BLaER1 treated with 17β-estradiol and CSF1 and Interleukin-3, amounts not matched to agents 10 nM and 100 nM (cell line): ENCODE measurements around the gene CELSR1.

ENCODE experiments used
- H3K27ac ChIP-seq, 11 experiments: shearing (Covaris generic); formaldehyde crosslinking; 2 replicates each; pipeline ENCODE4 v1.8.1; 2022
- H3K27me3 ChIP-seq, 11 experiments: shearing (Covaris generic); formaldehyde crosslinking; 2 replicates each; pipeline ENCODE4 v1.8.1; 2022
- H3K36me3 ChIP-seq, 11 experiments: shearing (Covaris generic); formaldehyde crosslinking; 2 replicates each; pipeline ENCODE4 v1.8.1; 2022
- H3K4me1 ChIP-seq, 10 experiments: shearing (Covaris generic); formaldehyde crosslinking; 2 replicates each; pipeline ENCODE4 v1.8.1; 2022
- H3K4me2 ChIP-seq, 11 experiments: shearing (Covaris generic); formaldehyde crosslinking; 2 replicates each; pipeline ENCODE4 v1.8.1; 2022
- H3K4me3 ChIP-seq, 10 experiments: shearing (Covaris generic); formaldehyde crosslinking; 2 replicates each; pipeline ENCODE4 v1.8.1; 2022
- H3K9ac ChIP-seq, 11 experiments: shearing (Covaris generic); formaldehyde crosslinking; 2 replicates each; pipeline ENCODE4 v1.8.1; 2022
- H3K9me3 ChIP-seq, 11 experiments: shearing (Covaris generic); formaldehyde crosslinking; replicated peaks in 1 of 11; 2 replicates each; pipeline ENCODE4 v1.8.1; 2022
- H4K20me1 ChIP-seq, 11 experiments: shearing (Covaris generic); formaldehyde crosslinking; 2 replicates each; pipeline ENCODE4 v1.8.1; 2022
- Cebpa-rat ChIP-seq, 11 experiments: shearing (Covaris generic); IDR thresholded peaks; 2 replicates each; pipeline ENCODE4 v1.8.1; 2022

The CELSR1 gene

DNA sequence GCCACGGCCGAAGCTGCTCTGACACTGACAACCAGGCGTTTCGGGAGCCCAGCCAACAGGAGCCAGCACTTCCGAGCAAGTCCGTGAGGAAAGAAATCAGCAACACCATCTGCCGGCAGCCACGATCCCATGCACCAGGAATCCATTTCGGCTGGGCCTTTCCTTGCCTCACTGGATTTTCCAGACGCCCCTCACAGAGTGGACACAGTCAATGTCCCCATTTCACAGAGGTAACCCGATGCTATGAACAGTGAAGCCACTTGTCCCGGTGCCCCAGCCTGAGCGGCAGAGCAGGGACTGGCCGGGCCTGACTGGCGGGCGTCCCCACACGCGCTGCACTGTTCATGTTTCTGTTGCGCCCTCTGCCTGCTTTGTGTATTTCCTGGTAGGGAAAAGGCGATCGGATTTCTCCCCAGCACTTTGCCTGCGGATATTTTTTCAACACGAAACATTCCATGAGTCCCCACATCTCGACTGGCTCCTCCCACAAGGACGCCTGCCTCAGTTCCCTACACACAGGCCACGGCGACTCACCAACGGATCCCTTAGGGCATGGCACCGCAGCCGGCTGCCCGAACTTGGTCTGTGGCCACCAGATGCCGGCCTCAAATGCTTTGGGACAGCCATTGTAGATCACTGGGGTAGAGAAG is 146.6 kb downstream of the CELSR1 start:
- no peak for TF ChIP-seq Cebpa-rat (IDR thresholded peaks at IDR 0.05)
- Histone ChIP-seq H3K27ac (no peak overlapping the region), H3K4me3 (no peak overlapping the region), H3K4me1 (peaks cover 0 to 3% (median 0%) of the 10 kb centered on the region in 10 experiments; a peak in 1 of 20 replicates), H3K9ac (no peak overlapping the region), H3K36me3 (peaks cover 0 to 3% (median 0%) of the 10 kb centered on the region in 11 experiments; a peak in 1 of 22 replicates), H4K20me1 (peaks cover 0 to 6% (median 0%) of the 10 kb centered on the region in 11 experiments; a peak in 3 of 22 replicates), H3K9me3 (no peaks in the 10 kb centered on the region), H3K4me2 (no peak overlapping the region), H3K27me3 (no peaks in the 10 kb centered on the region)

DNA sequence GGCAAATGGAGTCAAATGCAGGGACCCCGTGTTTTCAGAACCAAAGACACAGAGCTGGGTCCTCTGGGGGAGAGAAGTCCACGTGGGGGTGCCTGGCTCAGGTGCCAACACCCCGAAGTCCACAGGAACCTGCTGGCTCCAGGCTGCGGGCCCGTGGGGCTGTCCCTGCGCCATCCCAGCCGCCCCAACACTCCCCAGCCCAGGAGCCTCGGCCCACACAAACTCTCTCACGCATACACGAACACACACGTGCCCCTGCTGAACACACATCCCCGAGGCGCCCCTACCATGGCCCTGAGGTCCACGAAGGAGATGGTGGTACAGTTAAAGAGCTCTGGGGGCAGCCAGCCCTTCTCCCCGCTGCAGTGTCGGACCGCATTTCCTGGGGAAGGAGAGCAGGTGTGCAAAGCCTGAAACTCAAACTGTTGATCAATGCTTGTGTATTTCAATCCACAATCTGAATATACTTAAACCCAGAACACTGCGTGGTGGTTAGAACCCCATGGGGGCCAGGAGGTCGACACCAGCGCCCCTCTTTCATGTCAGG is 147.2 kb downstream of the CELSR1 start:
- H3K4me3 ChIP-seq, result no peak overlapping the region

DNA sequence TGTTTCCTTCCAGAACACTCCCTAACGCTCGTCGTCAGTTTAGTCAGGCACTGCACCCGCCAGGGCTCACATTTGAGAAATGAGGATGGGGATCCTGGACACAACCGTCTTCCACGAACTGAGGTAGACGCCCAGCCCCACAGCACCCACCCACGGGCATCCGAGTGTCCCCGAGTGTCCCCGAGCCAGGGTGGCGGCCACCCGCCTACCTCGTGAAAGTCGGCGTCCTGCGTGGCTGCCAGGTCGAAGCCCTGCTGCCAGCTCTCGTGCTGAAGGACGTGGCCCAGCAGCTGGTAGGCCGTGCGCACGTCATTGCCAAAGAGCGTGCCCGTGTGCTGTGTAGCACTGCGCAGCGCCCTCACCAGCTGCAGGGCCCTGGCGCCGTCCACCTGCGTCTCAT is 148.3 kb downstream of the CELSR1 start:
- no peaks in the 10 kb centered on the region for H3K9me3 ChIP-seq

More for the DNA sequence above, 147.2 kb downstream of the CELSR1 start:
- Histone ChIP-seq H3K27ac (no peak overlapping the region), H3K36me3 (no peaks in the 10 kb centered on the region), H4K20me1 (peaks cover 0 to 6% (median 0%) of the 10 kb centered on the region in 11 experiments; a peak in 3 of 22 replicates), H3K27me3 (no peaks in the 10 kb centered on the region), H3K4me2 (no peak overlapping the region), H3K9ac (no peak overlapping the region), H3K9me3 (no peaks in the 10 kb centered on the region), H3K4me1 (peaks cover 0 to 3% (median 0%) of the 10 kb centered on the region in 10 experiments; a peak in 1 of 20 replicates)
- TF ChIP-seq Cebpa-rat (IDR thresholded peaks at IDR 0.05), result no peak

DNA sequence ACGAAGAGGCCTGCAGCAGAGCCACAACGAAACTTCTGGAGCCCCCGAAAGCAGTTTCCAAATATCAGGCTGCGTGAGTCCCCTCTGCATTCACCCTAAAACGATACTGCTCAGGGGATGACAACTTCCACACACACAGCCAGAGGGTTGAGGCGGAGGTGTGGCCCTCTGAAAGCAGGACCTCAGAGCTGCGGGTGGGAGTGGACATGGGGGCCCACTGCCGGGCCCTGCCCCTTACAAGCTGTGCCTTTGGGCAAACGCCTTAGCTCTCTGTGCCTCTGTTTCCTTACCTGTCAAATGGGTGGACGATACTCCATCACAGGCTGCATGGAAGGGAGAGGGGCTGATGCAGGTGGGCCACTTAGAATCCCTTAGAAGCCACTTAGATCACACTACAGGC is 148.8 kb downstream of the CELSR1 start:
- peaks cover 0 to 6% (median 0%) of the 10 kb centered on the region in 11 experiments; a peak in 3 of 22 replicates for H4K20me1 ChIP-seq
- H3K4me1 ChIP-seq, result peaks cover 0 to 3% (median 0%) of the 10 kb centered on the region in 10 experiments; a peak in 1 of 20 replicates
- H3K27ac ChIP-seq, result no peak overlapping the region
- H3K9me3 ChIP-seq, result no peaks in the 10 kb centered on the region
- H3K9ac ChIP-seq, result no peak overlapping the region
- no peaks in the 10 kb centered on the region for H3K36me3 ChIP-seq
- no peak for TF ChIP-seq Cebpa-rat (IDR thresholded peaks at IDR 0.05)
- H3K4me3 ChIP-seq, result no peak overlapping the region
- H3K4me2 ChIP-seq, result no peak overlapping the region
- no peaks in the 10 kb centered on the region for H3K27me3 ChIP-seq

More for the DNA sequence above, 148.3 kb downstream of the CELSR1 start:
- no peak overlapping the region for H3K27ac ChIP-seq
- peaks cover 0 to 3% (median 0%) of the 10 kb centered on the region in 10 experiments; a peak in 1 of 20 replicates for H3K4me1 ChIP-seq
- no peak overlapping the region for H3K4me3 ChIP-seq
- peaks cover 0 to 6% (median 0%) of the 10 kb centered on the region in 11 experiments; a peak in 3 of 22 replicates for H4K20me1 ChIP-seq
- H3K27me3 ChIP-seq, result no peaks in the 10 kb centered on the region
- no peak overlapping the region for H3K4me2 ChIP-seq
- H3K9ac ChIP-seq, result no peak overlapping the region
- no peaks in the 10 kb centered on the region for H3K36me3 ChIP-seq
- TF ChIP-seq Cebpa-rat (IDR thresholded peaks at IDR 0.05), result no peak

DNA sequence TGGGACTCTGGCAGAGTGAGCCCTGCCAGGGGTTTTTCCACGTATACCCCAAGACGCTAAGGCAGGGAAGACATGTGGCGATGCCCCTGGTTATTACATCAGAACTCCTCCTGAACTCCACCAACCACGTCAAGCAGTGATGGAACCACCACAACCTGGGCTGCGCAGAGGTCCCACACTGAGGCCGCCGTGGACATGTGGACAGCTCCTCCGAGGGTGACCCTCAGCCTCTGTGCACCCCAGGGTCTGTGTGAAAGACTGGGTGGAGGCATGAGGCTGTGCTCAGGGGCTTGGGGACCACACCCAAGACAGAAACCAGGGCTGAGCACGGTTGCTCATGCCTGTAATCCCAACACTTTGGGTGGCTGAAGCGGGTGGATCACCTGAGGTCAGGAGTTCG is 149.7 kb downstream of the CELSR1 start:
- Histone ChIP-seq H3K36me3 (peaks cover 0 to under 1% (median 0%) of the 10 kb centered on the region in 11 experiments; a peak in 1 of 22 replicates), H3K4me2 (no peak overlapping the region), H3K9me3 (no peaks in the 10 kb centered on the region), H3K4me1 (peaks cover 0 to 3% (median 0%) of the 10 kb centered on the region in 10 experiments; a peak in 1 of 20 replicates), H3K27ac (no peak overlapping the region), H4K20me1 (peaks cover 0 to 6% (median 0%) of the 10 kb centered on the region in 11 experiments; a peak in 3 of 22 replicates), H3K27me3 (no peaks in the 10 kb centered on the region), H3K4me3 (no peak overlapping the region), H3K9ac (no peak overlapping the region)
- TF ChIP-seq Cebpa-rat (IDR thresholded peaks at IDR 0.05), result no peak

DNA sequence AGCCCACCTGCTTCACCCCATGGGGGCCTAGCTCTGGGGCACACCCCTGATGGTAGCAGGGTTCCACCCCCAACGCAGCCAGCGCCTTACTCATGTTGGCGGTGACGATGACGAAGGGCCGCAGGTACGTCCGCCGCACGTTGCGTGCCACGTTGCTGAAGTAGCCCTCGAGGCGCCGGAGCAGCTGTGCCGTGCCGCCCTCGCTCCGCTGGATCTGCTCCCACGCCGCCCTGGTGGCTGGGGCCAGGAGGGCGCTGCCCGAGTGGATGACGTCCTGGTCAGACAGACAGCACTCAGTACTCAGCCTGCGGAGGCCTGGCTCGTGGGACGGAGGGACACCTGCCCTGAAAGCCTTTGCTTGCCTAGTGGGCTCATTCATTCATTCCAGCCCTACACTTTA is 151.1 kb downstream of the CELSR1 start:
- Histone ChIP-seq H3K4me2 (no peak overlapping the region), H3K4me1 (peaks cover 0 to 5% (median under 1%) of the 10 kb centered on the region in 10 experiments; a peak in 9 of 20 replicates), H3K36me3 (peaks cover 0 to 3% (median 0%) of the 10 kb centered on the region in 11 experiments; a peak in 1 of 22 replicates), H4K20me1 (peaks cover 0 to 12% (median 0%) of the 10 kb centered on the region in 11 experiments; a peak in 3 of 22 replicates), H3K27ac (no peak overlapping the region), H3K9ac (no peak overlapping the region), H3K9me3 (no peaks in the 10 kb centered on the region), H3K27me3 (peaks cover 0 to 7% (median 3%) of the 10 kb centered on the region in 11 experiments; a peak in 11 of 22 replicates), H3K4me3 (no peak overlapping the region)
- no peak for TF ChIP-seq Cebpa-rat (IDR thresholded peaks at IDR 0.05)

DNA sequence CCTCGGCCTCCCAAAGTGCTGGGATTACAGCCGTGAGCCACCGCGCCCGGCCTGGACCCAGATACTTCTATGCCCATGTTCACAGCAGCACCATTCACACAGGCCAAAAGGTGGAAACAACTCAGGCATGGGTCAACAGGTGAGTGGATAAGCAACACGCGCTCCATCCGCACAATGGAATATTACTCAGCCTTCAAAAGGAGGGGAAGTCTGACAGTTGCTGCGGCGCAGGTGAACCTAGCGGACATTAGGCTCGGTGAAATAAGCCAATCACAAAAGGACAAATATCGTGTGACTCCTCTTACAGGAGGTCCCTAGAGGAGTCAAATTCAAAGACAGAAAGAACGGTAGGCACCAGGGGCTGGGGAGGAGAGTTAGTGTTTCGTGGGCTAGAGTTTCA is 154.9 kb downstream of the CELSR1 start:
- H3K4me3 ChIP-seq, result no peak overlapping the region
- H4K20me1 ChIP-seq, result peaks cover 0 to 46% (median 10%) of the 10 kb centered on the region in 11 experiments; a peak in 10 of 22 replicates
- no peak overlapping the region for H3K4me2 ChIP-seq
- H3K27ac ChIP-seq, result no peak overlapping the region
- H3K4me1 ChIP-seq, result peaks cover 5 to 29% (median 23%) of the 10 kb centered on the region in 10 experiments; a peak in 19 of 20 replicates
- no peak overlapping the region for H3K9ac ChIP-seq
- no peaks in the 10 kb centered on the region for H3K9me3 ChIP-seq
- peaks cover 18 to 36% (median 31%) of the 10 kb centered on the region in 11 experiments for H3K27me3 ChIP-seq
- peaks cover 0 to 3% (median 0%) of the 10 kb centered on the region in 11 experiments; a peak in 1 of 22 replicates for H3K36me3 ChIP-seq
- TF ChIP-seq Cebpa-rat (IDR thresholded peaks at IDR 0.05), result no peak

DNA sequence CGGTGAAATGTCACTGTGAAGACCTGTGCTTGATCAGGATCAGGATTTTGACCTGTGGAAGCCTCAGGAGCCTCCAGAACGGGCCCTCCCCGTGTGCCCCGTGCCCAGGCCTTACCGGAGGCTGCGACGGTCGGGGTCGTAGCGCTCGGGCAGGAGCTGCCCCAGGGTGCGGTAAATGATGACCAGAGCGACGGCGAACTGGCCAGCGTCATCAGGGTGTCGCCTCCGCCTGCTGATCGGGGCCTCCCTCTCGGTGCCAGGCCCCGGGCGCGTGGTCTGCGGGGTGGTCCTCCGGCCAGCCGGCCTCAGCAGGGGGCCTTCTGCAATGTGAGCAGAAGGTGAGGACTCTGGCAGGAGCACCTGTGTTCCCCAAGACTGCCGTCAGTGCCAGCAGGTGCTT is 155.7 kb downstream of the CELSR1 start:
- peaks cover 0 to 52% (median 10%) of the 10 kb centered on the region in 11 experiments; a peak in 10 of 22 replicates for H4K20me1 ChIP-seq
- H3K36me3 ChIP-seq, result peaks cover 0 to 11% (median under 1%) of the 10 kb centered on the region in 11 experiments; a peak in 6 of 22 replicates
- peak overlapping the region in 1 of 11 experiments; percentile 94; a peak in 1 of 22 replicates for H3K4me2 ChIP-seq
- peaks cover 5 to 33% (median 23%) of the 10 kb centered on the region in 10 experiments; a peak in 19 of 20 replicates for H3K4me1 ChIP-seq
- no peak for TF ChIP-seq Cebpa-rat (IDR thresholded peaks at IDR 0.05)
- no peak overlapping the region for H3K9ac ChIP-seq
- peaks cover 3 to 7% (median 6%) of the 10 kb centered on the region in 11 experiments for H3K9me3 ChIP-seq
- peaks cover 18 to 42% (median 31%) of the 10 kb centered on the region in 11 experiments for H3K27me3 ChIP-seq
- no peak overlapping the region for H3K4me3 ChIP-seq
- H3K27ac ChIP-seq, result no peak overlapping the region

DNA sequence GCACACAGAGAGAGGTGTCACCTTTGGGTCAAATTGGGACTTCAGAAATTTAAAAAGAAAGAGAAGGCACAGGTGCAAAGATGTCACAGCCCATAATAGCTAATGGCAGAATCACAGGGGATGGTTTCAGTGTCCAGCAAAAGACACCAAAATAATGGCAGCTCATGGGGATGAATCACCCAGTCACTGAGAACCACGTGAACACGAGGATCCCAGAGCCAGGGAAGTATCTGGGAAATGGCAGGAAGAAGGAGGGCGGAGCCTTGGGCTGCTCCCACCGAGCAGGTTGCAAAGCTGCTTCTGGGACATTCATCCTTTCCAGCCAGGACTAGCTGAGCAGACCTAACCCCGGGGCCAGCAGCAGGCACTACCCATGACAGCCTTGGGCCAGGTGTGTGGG is 156.3 kb downstream of the CELSR1 start:
- Histone ChIP-seq H3K9me3 (peaks cover 9 to 13% (median 11%) of the 10 kb centered on the region in 11 experiments), H3K27ac (no peak overlapping the region), H3K4me1 (peaks cover 5 to 33% (median 23%) of the 10 kb centered on the region in 10 experiments; a peak in 19 of 20 replicates), H3K36me3 (peaks cover 0 to 17% (median 6%) of the 10 kb centered on the region in 11 experiments; a peak in 7 of 22 replicates), H3K4me2 (peak overlapping the region in 9 of 11 experiments; percentile 13 to 94 (median 69); a peak in 17 of 22 replicates), H4K20me1 (peaks cover 0 to 48% (median 10%) of the 10 kb centered on the region in 11 experiments; a peak in 10 of 22 replicates), H3K9ac (no peak overlapping the region), H3K4me3 (no peak overlapping the region), H3K27me3 (peaks cover 18 to 43% (median 31%) of the 10 kb centered on the region in 11 experiments)
- no peak for TF ChIP-seq Cebpa-rat (IDR thresholded peaks at IDR 0.05)
